HepG2 (cell line): ENCODE data around the gene GKN1. TPM values are rescaled to one million over a fixed set of nuclear protein-coding genes. Genes with fewer than 3 reads are reported as not detected.

Experiments used
- ATAC-seq: fragments of 200-7000 bp; cut with Tn5 transposase; 3 replicates; pipeline ENCODE4 v1.9.1; 2020; ENCODE audit warnings: mild to moderate bottlenecking, moderate library complexity
- BruUV-seq: library from RNA; stranded (reverse); fragments of 400-500 nt; replicated peaks from 2 replicates; lab custom pipeline; 2021; lab: Mats Ljungman, UMichigan
- CTCF ChIA-PET: fragments of 300-600 bp; formaldehyde crosslinking; extraction: SDS; loops from one replicate; lab custom pipeline; 2021; ENCODE audit warnings: low total read pairs, inconsistent platforms, low intra/inter-chr PET ratio; lab: Yijun Ruan, JAX
- POLR2A ChIA-PET: fragments of 350-600 bp; sonication (Branson Sonifier 250); formaldehyde crosslinking; loops from one replicate; lab custom pipeline; 2020; ENCODE audit warnings: antibody characterized with exemption, inconsistent platforms; lab: Yijun Ruan, JAX
- DNase-seq: peaks from one replicate; pipeline ENCODE4 v3.0.0-alpha.2; 2015; ENCODE audit warnings: low spot score
- FAIRE-seq: peaks from 3 replicates; lab custom pipeline; 2011; peaks lifted over from hg19 to GRCh38; lab: Jason Lieb, UNC
- H2AFZ ChIP-seq: one replicate; pipeline ENCODE4 v1.6.1; 2011; ENCODE audit warnings: low read length, inconsistent platforms
- H3K27ac ChIP-seq: fragments of 300-600 bp; 3 replicates; pipeline ENCODE4 v1.8.0; 2011; ENCODE audit warnings: mixed run types, mild to moderate bottlenecking, mixed read lengths, low read length, inconsistent platforms; ENCODE audit not compliant: insufficient read depth; ENCODE audit errors: extremely low read length
- H3K27me3 ChIP-seq, 2 experiments: fragments of 200-600 bp in 1 of 2; 2 replicates in 1 of 2; 3 replicates in 1 of 2; pipeline versions ENCODE4 v1.6.0 to v1.8.0; 2011; ENCODE audit warnings: low read length in 2 of 2, mild to moderate bottlenecking in 2 of 2, moderate library complexity in 2 of 2, inconsistent platforms in 1 of 2; ENCODE audit not compliant: insufficient read depth in 2 of 2, control insufficient read depth in 1 of 2
- H3K36me3 ChIP-seq, 2 experiments: fragments of 200-600 bp in 1 of 2; replicated peaks in 1 of 2; 2 replicates in 1 of 2; 3 replicates in 1 of 2; pipeline versions ENCODE4 v1.5.1 to v1.8.0; 2011; ENCODE audit warnings: low read length in 2 of 2, inconsistent platforms in 1 of 2; ENCODE audit not compliant: insufficient read depth in 2 of 2, control insufficient read depth in 1 of 2
- H3K4me1 ChIP-seq: 2 replicates; pipeline ENCODE4 v1.5.1; 2012; ENCODE audit warnings: low read length, inconsistent platforms; ENCODE audit not compliant: insufficient read depth
- H3K4me2 ChIP-seq: 2 replicates; pipeline ENCODE4 v1.6.0; 2011; ENCODE audit warnings: low read depth, low read length, inconsistent platforms
- H3K4me3 ChIP-seq, 3 experiments: fragments of 200-600 bp in 1 of 3; sonication (generic), shearing (Covaris generic) in 1 of 3; replicated peaks in 1 of 3; 2 replicates each; pipeline ENCODE4 v1.5.1; 2011 to 2016; ENCODE audit warnings: low read length in 3 of 3, inconsistent platforms in 2 of 3, low read depth in 2 of 3, mild to moderate bottlenecking in 2 of 3, control low read depth in 1 of 3, mixed read lengths in 1 of 3; ENCODE audit not compliant: insufficient read depth in 1 of 3
- H3K79me2 ChIP-seq: one replicate; pipeline ENCODE4 v1.6.1; 2011; ENCODE audit warnings: low read length, inconsistent platforms; ENCODE audit not compliant: insufficient read depth
- H3K9ac ChIP-seq: 2 replicates; pipeline ENCODE4 v1.6.0; 2011; ENCODE audit warnings: mild to moderate bottlenecking, low read depth, low read length, inconsistent platforms; ENCODE audit not compliant: insufficient read depth
- H3K9me3 ChIP-seq: 2 replicates; pipeline ENCODE4 v1.5.1; 2012; ENCODE audit warnings: mild to moderate bottlenecking, low read length
- H4K20me1 ChIP-seq: 2 replicates; pipeline ENCODE4 v1.6.0; 2011; ENCODE audit warnings: inconsistent platforms, mild to moderate bottlenecking, low read length, moderate library complexity; ENCODE audit not compliant: insufficient read depth
- BORCS8-MEF2B ChIP-seq: sonication (generic); formaldehyde crosslinking; IDR thresholded peaks from 2 replicates; pipeline ENCODE4 v1.8.0; 2022; ENCODE audit warnings: mild to moderate bottlenecking, missing genetic modification reagents
- FOXC1 ChIP-seq: sonication (generic); formaldehyde crosslinking; IDR thresholded peaks from 2 replicates; pipeline ENCODE4 v1.8.0; 2022; ENCODE audit warnings: mild to moderate bottlenecking, missing genetic modification reagents, borderline replicate concordance
- KDM1A ChIP-seq: IDR thresholded peaks from 2 replicates; pipeline ENCODE4 v1.6.1; 2016; ENCODE audit warnings: missing compliant biosample characterization
- MLX ChIP-seq: IDR thresholded peaks from 2 replicates; pipeline ENCODE4 v1.6.1; 2016
- NCOA2 ChIP-seq: sonication (generic); formaldehyde crosslinking; IDR thresholded peaks from 2 replicates; pipeline ENCODE4 v1.8.0; 2022; ENCODE audit warnings: inconsistent platforms
- POLR2A ChIP-seq, 2 experiments: IDR thresholded peaks; 2 replicates each; pipeline ENCODE4 v1.6.1; 2011; ENCODE audit warnings: low read depth in 2 of 2, low read length in 2 of 2, mild to moderate bottlenecking in 1 of 2, moderate library complexity in 1 of 2; ENCODE audit not compliant: insufficient read depth in 1 of 2
- PPARG ChIP-seq: conservative IDR thresholded peaks from 2 replicates; pipeline ENCODE4 v1.6.1; 2016; ENCODE audit warnings: missing biosample characterization, missing genetic modification reagents
- RBM22 ChIP-seq: fragments of 200-400 bp; formaldehyde crosslinking; optimal IDR thresholded peaks from 2 replicates; pipeline ENCODE3; 2017; ENCODE audit warnings: mild to moderate bottlenecking, low read length, moderate library complexity
- SIX4 ChIP-seq: sonication (generic); formaldehyde crosslinking; IDR thresholded peaks from 2 replicates; pipeline ENCODE4 v1.4.0; 2020; ENCODE audit warnings: missing genetic modification reagents
- SP140L ChIP-seq: sonication (generic); formaldehyde crosslinking; IDR thresholded peaks from 2 replicates; pipeline ENCODE4 v1.4.0; 2020; ENCODE audit warnings: missing genetic modification reagents, borderline replicate concordance
- STAG1 ChIP-seq: sonication (generic); formaldehyde crosslinking; IDR thresholded peaks from 2 replicates; pipeline ENCODE4 v1.4.0; 2020; ENCODE audit warnings: missing genetic modification reagents
- TBP ChIP-seq: sonication (generic); formaldehyde crosslinking; IDR thresholded peaks from 2 replicates; pipeline ENCODE4 v1.5.0; 2020; ENCODE audit warnings: missing genetic modification reagents
- TFE3 ChIP-seq: IDR thresholded peaks from 2 replicates; pipeline ENCODE4 v1.6.1; 2016
- ZBTB10 ChIP-seq: sonication (generic); formaldehyde crosslinking; IDR thresholded peaks from 2 replicates; pipeline ENCODE4 v1.4.0; 2020; ENCODE audit warnings: missing genetic modification reagents, borderline replicate concordance
- ZKSCAN1 ChIP-seq: fragments of 150-350 bp; IDR thresholded peaks from 2 replicates; pipeline ENCODE4 v1.6.1; 2014; ENCODE audit warnings: low read length
- ZKSCAN5 ChIP-seq: sonication (generic); formaldehyde crosslinking; IDR thresholded peaks from 2 replicates; pipeline ENCODE4 v1.5.1; 2020; ENCODE audit warnings: mild to moderate bottlenecking, missing genetic modification reagents
- ZMAT3 ChIP-seq: sonication (generic); formaldehyde crosslinking; conservative IDR thresholded peaks from 2 replicates; pipeline ENCODE4 v1.7.0; 2021; ENCODE audit warnings: missing genetic modification reagents
- ZNF761 ChIP-seq: sonication (generic); formaldehyde crosslinking; conservative IDR thresholded peaks from 2 replicates; pipeline ENCODE4 v1.4.0; 2020; ENCODE audit warnings: mild to moderate bottlenecking, missing genetic modification reagents
- ZNF777 ChIP-seq: sonication (generic); formaldehyde crosslinking; IDR thresholded peaks from 2 replicates; pipeline ENCODE4 v1.4.0; 2020; ENCODE audit warnings: missing genetic modification reagents
- in situ Hi-C: cut with HindIII; loops from 2 replicates; pipeline ENCODE4 v1.10.0; 2017; ENCODE audit warnings: low pct_unique_long_range_greater_than_20kb; ENCODE audit not compliant: extremely low pct_ligation_motif_present
- intact Hi-C: fragments of 100-400 bp; cut with micrococcal nuclease; formaldehyde crosslinking; loops from one replicate; pipeline ENCODE4 v1.10.0; 2022; ENCODE audit not compliant: unreplicated experiment
- polyA plus RNA-seq, 8 experiments: library from polyadenylated mRNA; depleted of rRNA in 3 of 8; stranded (reverse) in 7 of 8; unstranded in 1 of 8; fragments of >200 nt; fragmentation: Illumina TruSeq in 4 of 8; extraction: Trizol in 4 of 8; gene quantifications; 2 replicates each; pipeline versions ENCODE4 v1.2.1 to v1.2.3, GENCODE V29; 2011 to 2016; ENCODE audit warnings: low read depth in 4 of 8, missing spikeins in 1 of 8, mixed read lengths in 1 of 8; ENCODE audit not compliant: insufficient read depth in 1 of 8
- total RNA-seq, 5 experiments: library from RNA; depleted of rRNA; stranded (reverse); fragments of >200 nt; fragmentation: Illumina TruSeq; extraction: Trizol; gene quantifications; 2 replicates each; pipeline ENCODE4 v1.2.3, GENCODE V29; 2016; ENCODE audit warnings: low read depth in 1 of 5

Gene GKN1
- total and polyA plus RNA-seq, 2 of the 13 experiments (the other 11 are each of a cell fraction or from before 2014, with no cell fraction given): not detected

- Histone ChIP-seq H4K20me1 (no peaks in the 10 kb centered on the region), H2AFZ (no peak overlapping the region), H3K4me3 (no peak overlapping the region), H3K9me3 (peaks cover 17% of the 10 kb centered on the region), H3K36me3 (no peaks in the 10 kb centered on the region), H3K4me1 (no peaks in the 10 kb centered on the region), H3K27ac (no peak overlapping the region), H3K27me3 (peaks cover 1 to 3% of the 10 kb centered on the region in 2 experiments; a peak in 1 of 5 replicates), H3K79me2 (no peaks in the 10 kb centered on the region), H3K4me2 (no peak overlapping the region), H3K9ac (no peak overlapping the region)
- ChIA-PET POLR2A (no interaction called here), CTCF (no interaction called here)
- in situ Hi-C loops (no loop called here), intact Hi-C loops (no loop called here)
- DNase-seq (no peak), ATAC-seq (no peak), FAIRE-seq (no peak)
- no peak for TF ChIP-seq ZBTB10
- no peak for TF ChIP-seq ZKSCAN1
- TF ChIP-seq BORCS8-MEF2B (CRISPR knock-in tag): no peak
- TF ChIP-seq ZNF761: no peak
- no peak for TF ChIP-seq SP140L
- no peak for TF ChIP-seq ZKSCAN5 (CRISPR knock-in tag)
- TF ChIP-seq TBP (CRISPR knock-in tag): no peak
- no peak for TF ChIP-seq POLR2A (IDR thresholded peaks at IDR 0.05; ENCODE audit: insufficient read depth in 1 of 2, low read depth in 2 of 2, low read length in 2 of 2)
- TF ChIP-seq STAG1 (CRISPR knock-in tag): no peak
- TF ChIP-seq PPARG: no peak
- TF ChIP-seq FOXC1 (CRISPR knock-in tag): no peak
- no peak for TF ChIP-seq RBM22
- no peak for TF ChIP-seq ZNF777 (CRISPR knock-in tag)
- TF ChIP-seq NCOA2 (CRISPR knock-in tag): no peak
- no peak for TF ChIP-seq KDM1A (CRISPR knock-in tag)
- no peak for TF ChIP-seq SIX4
- no peak for TF ChIP-seq ZMAT3 (CRISPR knock-in tag)
- no peak for TF ChIP-seq TFE3 (CRISPR knock-in tag)
- no peak for TF ChIP-seq MLX (CRISPR knock-in tag)
- no TSS peak for BruUV-seq
These were observed 27.4 kb downstream of the GKN1 start for GRCh38 chr2:69001879-69002278.
